ENCODE measurements around the gene ELMO2.

The ELMO2 gene

DNA sequence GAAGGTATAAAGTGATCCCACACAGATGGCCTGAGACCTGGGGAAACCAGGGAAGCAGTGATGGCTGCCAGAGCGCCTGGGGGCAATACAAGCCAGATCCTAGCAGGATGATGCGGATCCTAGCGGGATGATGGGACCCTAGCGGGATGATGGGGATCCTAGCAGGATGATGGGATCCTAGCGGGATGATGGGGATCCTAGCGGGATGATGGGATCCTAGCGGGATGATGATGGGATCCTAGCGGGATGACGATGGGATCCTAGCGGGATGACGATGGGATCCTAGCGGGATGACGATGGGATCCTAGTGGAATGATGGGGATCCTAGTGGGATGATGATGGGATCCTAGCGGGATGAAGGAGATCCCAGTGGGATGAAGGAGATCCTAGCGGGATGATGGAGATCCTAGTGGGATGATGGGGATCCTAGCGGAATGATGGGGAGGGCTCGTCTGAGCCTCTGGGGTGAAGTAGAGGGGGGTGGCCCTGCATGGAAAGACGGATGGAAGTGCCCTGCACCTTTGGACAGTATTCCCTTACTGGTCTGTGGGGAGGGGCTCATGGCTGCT is 54.0 kb downstream of the ELMO2 start:
- DNase-seq (ENCODE audit: low read depth in 3 of 3), result no peak

- DNase-seq (ENCODE audit: low read depth in 3 of 3), result no peak
These were observed 54.9 kb downstream of the ELMO2 start for GRCh38 chr20:46351357-46352058.

GRCh38 chr20:46350986-46351267 is 55.5 kb downstream of the ELMO2 start:
- no peak for DNase-seq (ENCODE audit: low read depth in 3 of 3)

DNA sequence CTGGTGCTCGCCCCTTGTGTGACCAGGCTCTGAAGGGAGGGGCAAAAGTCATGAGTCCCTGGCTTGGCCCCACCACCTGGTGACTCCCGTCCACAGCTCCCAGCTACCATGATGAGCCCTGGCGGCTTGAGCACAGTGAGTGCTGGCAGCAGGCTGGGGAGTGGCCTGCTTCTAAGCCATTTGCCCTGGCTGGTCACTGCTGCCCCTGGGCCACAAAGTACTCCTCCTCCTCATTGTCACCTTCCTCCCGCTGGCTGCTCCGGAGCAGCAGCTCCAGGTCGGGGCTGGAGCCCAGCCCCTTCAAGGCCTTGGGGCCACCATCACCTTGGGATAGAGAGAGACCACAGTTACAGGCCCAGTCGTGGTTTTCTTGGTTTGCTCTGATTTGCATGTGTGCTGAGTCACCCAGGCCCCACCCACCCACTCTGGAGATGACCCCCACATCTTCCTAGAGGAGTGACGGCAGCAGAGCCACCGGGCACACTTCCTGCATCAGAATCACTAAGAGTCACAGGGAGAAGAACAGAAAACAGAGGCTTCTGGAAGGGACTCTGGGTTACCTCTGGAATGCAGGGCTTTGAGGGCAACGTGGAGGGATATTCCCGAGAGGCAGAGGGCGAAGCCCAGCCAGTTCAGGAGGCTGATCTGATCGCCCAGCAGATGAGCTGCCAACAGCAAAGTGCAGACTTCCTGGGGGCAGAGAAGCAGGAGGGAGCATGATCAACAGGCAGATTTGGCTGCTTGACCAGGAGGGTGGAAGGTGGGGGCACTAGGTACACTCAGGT is 56.0 kb downstream of the ELMO2 start:
- DNase-seq (ENCODE audit: low read depth in 3 of 3), result no peak

- DNase-seq (ENCODE audit: low read depth in 3 of 3), result no peak
These were observed 56.7 kb downstream of the ELMO2 start for GRCh38 chr20:46349742-46350056.

DNA sequence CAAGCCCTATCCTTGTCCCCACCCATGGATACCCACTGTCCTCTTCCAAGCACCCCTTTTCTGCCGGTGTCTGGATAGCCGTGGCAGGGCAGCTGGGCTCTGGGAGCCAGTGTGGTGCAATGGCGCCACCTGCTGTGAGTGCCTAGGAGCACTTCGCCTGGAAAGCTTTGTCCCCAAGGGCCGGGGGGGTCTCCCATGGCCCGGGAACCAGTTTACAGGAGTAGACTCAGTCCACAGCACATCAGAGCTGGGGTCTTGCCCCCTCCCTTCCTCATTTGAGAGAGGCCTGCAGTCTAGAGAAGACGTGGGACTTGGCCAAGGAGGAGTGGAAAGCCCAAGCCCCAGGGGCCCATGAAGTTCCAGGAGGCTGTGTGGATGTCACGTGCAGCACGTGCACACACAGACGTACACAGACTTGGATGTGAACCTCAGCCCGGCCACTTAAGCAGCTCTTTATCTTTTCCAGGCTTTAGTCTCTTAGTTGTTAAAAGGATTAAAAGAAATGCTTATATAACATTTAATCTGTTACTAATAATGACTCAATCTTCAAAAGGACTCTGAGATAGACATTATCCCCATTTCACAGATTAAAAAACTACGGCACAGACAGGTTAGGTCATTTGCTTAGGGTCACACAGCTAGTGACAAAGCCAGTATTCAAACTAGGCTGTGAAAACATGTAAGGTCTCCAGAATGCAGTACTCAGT is 57.2 kb downstream of the ELMO2 start:
- peak in 2 of 3 experiments; percentile 11 to 33 for DNase-seq (ENCODE audit: low read depth in 3 of 3)

DNA sequence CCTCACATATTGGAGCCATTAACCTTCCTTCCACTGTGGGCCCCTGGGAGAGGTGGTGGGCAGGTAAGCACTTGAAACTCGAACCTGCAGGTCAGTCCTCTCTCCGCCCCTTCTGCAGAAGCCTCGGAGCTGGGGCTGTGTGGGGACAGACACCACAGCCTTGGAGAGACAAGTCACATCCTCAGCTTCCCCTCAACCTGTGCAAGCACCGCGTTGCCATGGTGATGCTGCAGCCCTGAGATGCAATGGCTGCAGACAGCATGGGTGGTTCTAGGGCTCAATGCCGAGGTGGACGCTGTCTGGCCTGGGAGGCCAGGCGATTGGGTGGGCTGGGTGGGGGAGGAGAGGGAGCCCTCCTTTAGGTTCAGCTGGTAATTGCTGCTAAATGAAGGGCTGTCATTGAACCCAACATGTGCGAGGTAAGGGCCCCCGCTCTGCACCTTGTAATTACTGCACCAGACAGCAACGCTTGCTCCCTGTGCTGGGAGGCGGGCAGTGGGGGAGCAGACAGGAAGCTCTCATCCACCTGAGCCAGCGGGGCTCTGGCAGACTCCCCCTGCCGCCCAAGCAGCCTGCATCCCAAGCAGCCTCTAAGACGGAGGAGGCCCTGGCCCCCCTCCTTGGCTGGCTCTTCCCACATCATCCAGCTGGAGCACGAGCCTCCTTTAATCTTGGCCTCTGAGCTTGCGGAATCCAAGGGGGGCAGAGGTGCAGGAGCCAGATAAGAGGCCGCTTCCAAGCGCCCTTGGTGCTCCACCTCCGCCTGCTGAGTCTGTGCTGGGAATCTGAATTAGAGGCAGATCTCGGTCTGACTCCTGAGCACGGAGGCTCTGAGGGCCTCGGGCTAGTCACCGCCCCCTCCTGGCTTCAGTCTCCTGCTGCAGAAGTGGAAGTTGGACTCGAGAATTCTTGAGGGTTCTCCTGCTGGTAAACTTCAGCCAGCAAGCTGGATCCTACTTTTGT is 58.3 kb downstream of the ELMO2 start:
- DNase-seq (ENCODE audit: low read depth in 3 of 3), result no peak

GRCh38 chr20:46346770-46347169 is 59.6 kb downstream of the ELMO2 start:
- no peak for DNase-seq (ENCODE audit: low read depth in 3 of 3)

DNA sequence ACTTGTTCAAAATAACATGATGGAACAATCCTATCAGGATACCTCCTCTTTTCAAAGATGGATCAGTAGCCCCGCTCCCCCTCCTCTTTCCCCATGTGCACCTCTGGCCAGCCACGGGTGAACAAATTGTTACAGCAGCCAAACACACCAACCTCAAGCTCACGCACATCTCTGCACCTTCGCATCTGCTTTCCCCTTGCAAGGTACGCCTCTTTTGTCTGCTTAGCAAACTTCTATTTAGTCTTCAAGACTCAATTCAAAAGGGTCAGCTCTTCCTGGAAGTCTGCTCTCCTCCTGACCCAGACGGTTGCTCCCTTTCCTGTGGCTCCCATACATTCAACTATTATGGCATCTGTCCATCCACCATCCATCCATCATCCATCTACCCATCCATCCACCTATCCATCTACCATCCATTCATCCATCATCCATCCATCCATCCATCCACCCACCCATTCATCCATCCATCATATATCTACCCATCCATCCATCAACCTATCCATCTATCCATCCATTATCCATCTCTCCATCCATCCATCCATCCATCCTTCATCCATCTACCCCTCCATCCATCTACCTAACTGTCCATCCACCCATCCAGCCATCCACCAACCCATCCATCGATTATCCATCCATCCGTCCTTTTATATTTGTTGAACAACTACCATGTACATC is 61.8 kb downstream of the ELMO2 start:
- no peak for DNase-seq (ENCODE audit: low read depth in 3 of 3)

GRCh38 chr20:46343975-46344357 is 62.4 kb downstream of the ELMO2 start:
- DNase-seq (ENCODE audit: low read depth in 3 of 3), result no peak

DNA sequence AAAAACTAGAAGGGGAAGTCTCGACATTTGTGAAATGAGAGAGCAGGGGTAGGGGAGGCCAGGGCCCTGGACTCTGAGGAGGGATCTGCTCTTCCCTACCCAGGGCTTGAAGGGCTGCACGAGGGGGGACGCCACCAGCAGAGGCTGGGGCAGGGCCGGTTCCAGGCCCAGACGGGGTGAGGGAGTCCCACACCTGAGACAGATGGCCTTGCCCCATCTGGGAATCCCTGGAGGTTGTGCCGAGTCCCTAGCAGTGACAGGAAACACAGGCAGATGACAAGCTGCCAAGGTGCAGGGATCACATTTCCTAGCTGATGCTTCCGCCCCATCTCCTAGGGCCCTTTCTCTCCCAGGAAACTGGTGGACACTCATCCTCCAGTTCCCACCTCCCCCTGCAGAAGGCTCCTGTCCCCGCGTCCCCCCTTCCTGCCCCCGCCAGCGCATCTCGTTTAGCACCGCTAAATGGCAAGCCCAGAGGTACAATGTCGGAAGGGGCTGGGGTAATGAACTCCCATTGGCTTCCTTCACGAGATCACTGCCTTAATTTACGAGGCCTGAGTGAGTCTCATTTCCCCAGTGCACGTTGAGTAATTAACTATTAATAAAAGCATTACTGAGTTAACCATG is 63.0 kb downstream of the ELMO2 start:
- DNase-seq (ENCODE audit: low read depth in 3 of 3), result no peak

DNA sequence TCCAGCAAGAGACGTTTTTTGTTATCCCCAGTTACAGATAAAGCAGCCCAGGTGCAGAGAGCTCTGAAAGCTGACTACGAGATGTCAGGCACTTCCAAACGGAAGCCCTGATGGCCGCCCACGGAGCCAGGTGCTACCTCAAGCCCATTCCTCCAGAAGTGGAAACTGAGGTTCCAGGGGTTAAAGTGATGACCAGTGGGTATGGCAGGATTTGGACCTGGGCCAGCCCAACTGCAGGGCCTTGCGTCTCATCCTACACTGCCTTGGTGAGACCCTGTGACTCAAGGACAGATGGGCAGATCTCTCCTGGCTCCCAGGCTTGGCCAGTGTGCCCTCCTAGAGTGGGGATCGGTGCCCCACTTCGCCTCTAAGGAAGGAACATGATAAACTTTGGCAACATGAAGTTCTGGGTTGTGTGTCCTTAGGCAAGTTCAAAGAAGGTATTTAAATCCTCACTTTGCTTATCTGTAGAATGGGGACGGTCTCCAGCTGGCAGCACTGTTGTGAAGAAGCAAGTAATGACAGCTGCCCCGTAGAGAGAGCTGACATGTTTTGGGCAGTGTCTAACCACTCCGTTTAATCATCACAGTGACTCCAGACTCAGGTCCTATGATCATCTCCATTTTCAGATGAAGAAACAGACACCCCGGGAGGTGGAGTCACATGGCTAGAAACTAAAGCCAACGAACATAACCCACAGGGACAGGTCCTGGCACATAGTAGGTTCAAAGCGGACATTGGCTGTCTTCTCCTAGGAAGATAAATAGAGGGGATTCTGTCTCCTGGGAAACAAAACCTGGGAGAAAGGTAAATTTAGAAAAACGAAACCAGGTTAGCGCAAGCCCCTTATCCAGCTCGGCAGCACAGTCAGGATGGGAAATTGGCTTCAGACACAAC is 63.7 kb downstream of the ELMO2 start:
- no peak for DNase-seq (ENCODE audit: low read depth in 3 of 3)

DNA sequence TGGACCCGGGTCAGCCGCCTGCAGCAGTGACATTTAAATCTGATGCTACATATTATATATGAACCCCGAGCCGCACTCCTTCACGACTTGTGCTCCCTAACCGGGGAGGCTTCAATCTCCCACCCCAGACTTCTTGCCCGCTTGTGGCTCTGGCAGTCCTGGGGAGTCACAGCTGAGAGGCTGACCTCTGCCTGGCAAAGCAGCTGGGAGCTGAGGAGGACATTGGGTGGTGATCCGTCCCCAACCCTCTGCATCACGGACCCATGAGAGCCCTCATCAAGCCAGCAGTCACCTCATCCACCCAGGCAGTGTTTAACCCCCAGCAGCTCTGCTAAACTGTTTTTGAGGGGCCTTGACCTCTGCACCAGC is 64.4 kb downstream of the ELMO2 start:
- no peak for DNase-seq (ENCODE audit: low read depth in 3 of 3)

GRCh38 chr20:46341074-46342009 is 65.1 kb downstream of the ELMO2 start:
- DNase-seq (ENCODE audit: low read depth in 3 of 3), result no peak

- DNase-seq (ENCODE audit: low read depth in 3 of 3), result no peak
These were observed 67.4 kb downstream of the ELMO2 start for GRCh38 chr20:46339037-46339436.

DNA sequence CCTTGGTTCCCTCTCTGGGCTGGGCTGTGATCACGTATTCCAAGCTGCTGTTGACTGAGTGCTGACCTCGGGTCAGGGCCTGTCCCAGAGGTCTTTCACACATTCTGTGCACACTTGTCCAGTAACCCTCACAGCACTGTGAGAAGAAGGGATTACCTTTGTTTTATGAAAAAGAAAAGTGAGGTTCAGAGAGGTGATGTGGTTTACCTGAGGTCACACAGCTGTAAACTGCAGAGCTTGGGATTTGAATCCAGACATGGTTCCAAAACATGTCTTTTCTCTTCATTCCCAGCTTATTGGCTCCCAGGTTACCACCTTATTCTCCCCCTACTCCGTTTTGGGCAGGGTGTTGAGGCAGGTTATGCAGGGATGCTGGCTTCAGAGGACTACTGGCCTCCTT is 69.7 kb downstream of the ELMO2 start:
- DNase-seq (ENCODE audit: low read depth in 3 of 3), result no peak

GRCh38 chr20:46334303-46334904 is 72.0 kb downstream of the ELMO2 start:
- DNase-seq (ENCODE audit: low read depth in 3 of 3), result no peak

All from stimulated activated CD4-positive, alpha-beta T cell treated with anti-CD3 and anti-CD28 coated beads, TNF-alpha, amount 100 ng/mL, for 24 hours (primary cell).